Measurements from ENCODE around the gene TAL1. TPM values are rescaled to one million over a fixed set of nuclear protein-coding genes. Genes with fewer than 3 reads are reported as not detected.

TAL1 gene
- total and polyA plus RNA-seq, 2 of the 8 experiments (the other 6 are each of a cell fraction or from before 2014, with no cell fraction given), result 0.09 to 0.15 TPM

GRCh38 chr1:47227341-47228232, 4.4 kb downstream of the TAL1 start:
- Histone ChIP-seq H3K79me1 (ENCODE audit: low read depth, low read length) (no peaks in the 10 kb centered on the region), H2AK5ac (ENCODE audit: low read depth, low read length) (no peak overlapping the region), H3K23me2 (ENCODE audit: low read depth, low read length) (peaks cover 11% of the 10 kb centered on the region), H2BK20ac (ENCODE audit: low read length) (no peak overlapping the region), H3K14ac (ENCODE audit: insufficient read length) (no peak overlapping the region), H3K27me3 (replicated peaks in 1 of 4; ENCODE audit: control insufficient read depth in 3 of 4, extremely low read depth in 1 of 4, insufficient read depth in 3 of 4, low read length in 3 of 4) (peaks cover 90 to 100% (median 100%) of the 10 kb centered on the region in 4 experiments), H3K9me3 (ENCODE audit: insufficient read depth in 2 of 2, low read depth in 1 of 2, low read length in 1 of 2) (no peaks in the 10 kb centered on the region), H3K9ac (replicated peaks in 1 of 4; ENCODE audit: extremely low read depth in 1 of 4, low read depth in 3 of 4, low read length in 3 of 4) (no peak overlapping the region), H3K56ac (replicated peaks; ENCODE audit: insufficient read length, low read depth, low read length) (no peak overlapping the region), H3K27ac (ENCODE audit: low read depth, low read length) (no peak overlapping the region), H3K4me1 (replicated peaks in 1 of 4; ENCODE audit: control insufficient read depth in 3 of 4, insufficient read depth in 4 of 4, low read length in 3 of 4) (peaks cover 11 to 54% (median 40%) of the 10 kb centered on the region in 4 experiments), H3K23ac (ENCODE audit: insufficient read length) (no peak overlapping the region), H3K4ac (replicated peaks; ENCODE audit: insufficient read length, low read depth, low read length) (no peak overlapping the region), H3K79me2 (ENCODE audit: control insufficient read depth in 1 of 2, insufficient read depth in 2 of 2, low read length in 2 of 2) (no peaks in the 10 kb centered on the region), H4K91ac (replicated peaks; ENCODE audit: insufficient read length, low read length) (no peak overlapping the region), H3K4me2 (ENCODE audit: insufficient read depth in 1 of 2, low read depth in 2 of 2, low read length in 2 of 2) (no peak overlapping the region; a peak in 1 of 4 replicates), H2BK120ac (replicated peaks; ENCODE audit: low read depth, low read length) (no peak overlapping the region), H2BK15ac (ENCODE audit: low read length) (no peak overlapping the region), H4K8ac (ENCODE audit: extremely low read depth, insufficient read depth, low read length) (no peak overlapping the region), H4K5ac (ENCODE audit: insufficient read length, low read depth, low read length) (no peak overlapping the region), H2BK5ac (ENCODE audit: low read depth, low read length) (no peak overlapping the region), H2BK12ac (ENCODE audit: low read depth, low read length) (no peak overlapping the region), H2AFZ (ENCODE audit: low read length) (no peak overlapping the region), H3K36me3 (ENCODE audit: control insufficient read depth in 2 of 4, insufficient read depth in 4 of 4, low read length in 3 of 4) (no peaks in the 10 kb centered on the region; a peak in 1 of 8 replicates), H3K18ac (ENCODE audit: extremely low read depth, low read length) (no peak overlapping the region), H3K4me3 (ENCODE audit: extremely low read depth in 1 of 4, insufficient read depth in 2 of 4, low read depth in 3 of 4, low read length in 4 of 4) (no peak overlapping the region), H4K20me1 (replicated peaks in 1 of 2; ENCODE audit: control insufficient read depth in 1 of 2, insufficient read depth in 2 of 2, low read length in 2 of 2) (peaks cover 5 to 17% of the 10 kb centered on the region in 2 experiments)
- 17% methylated on average over 7 of the region's 7 CpGs; no CpG with 5 or more reads in 1 of the 2 experiments for WGBS, 2 experiments (ENCODE audit: extremely low coverage in 1 of 2, insufficient coverage in 1 of 2, insufficient read length in 1 of 2, insufficient replicate concordance in 2 of 2, low coverage in 1 of 2, low lambda C conversion rate in 2 of 2, missing lambda C conversion rate in 1 of 2)
- ChIA-PET CTCF (ENCODE audit: partially characterized antibody) (interaction anchor here (0.6 to 5.9 kb wide), 14 partner anchors 9 to 205 kb away, joined by 3 to 30 read pairs (median 4); no protein-coding TSS in a partner anchor), POLR2A (ENCODE audit: partially characterized antibody) (interaction anchor here (0.6 to 2.1 kb wide), 3 partner anchors 27 to 72 kb away, joined by 3 to 5 read pairs (median 4); no protein-coding TSS in a partner anchor)
- FAIRE-seq (no peak), DNase-seq (ENCODE audit: low read depth in 1 of 2, low spot score in 2 of 2) (no peak)
- TF ChIP-seq SUZ12 (IDR thresholded peaks at IDR 0.05; ENCODE audit: low read length) (peak; percentile 1; the same call in 1 of the 2 replicates), PHF8 (conservative IDR thresholded peaks at IDR 0.05; ENCODE audit: low read depth, low read length) (no peak)

All from H1 (cell line).